ENCODE measurements around the gene ZNF579. TPM values are rescaled to one million over a fixed set of nuclear protein-coding genes. Genes with fewer than 3 reads are reported as not detected.

ZNF579 gene
- total RNA-seq, 1 donor from 2014 or later = 10.9 TPM

DNA sequence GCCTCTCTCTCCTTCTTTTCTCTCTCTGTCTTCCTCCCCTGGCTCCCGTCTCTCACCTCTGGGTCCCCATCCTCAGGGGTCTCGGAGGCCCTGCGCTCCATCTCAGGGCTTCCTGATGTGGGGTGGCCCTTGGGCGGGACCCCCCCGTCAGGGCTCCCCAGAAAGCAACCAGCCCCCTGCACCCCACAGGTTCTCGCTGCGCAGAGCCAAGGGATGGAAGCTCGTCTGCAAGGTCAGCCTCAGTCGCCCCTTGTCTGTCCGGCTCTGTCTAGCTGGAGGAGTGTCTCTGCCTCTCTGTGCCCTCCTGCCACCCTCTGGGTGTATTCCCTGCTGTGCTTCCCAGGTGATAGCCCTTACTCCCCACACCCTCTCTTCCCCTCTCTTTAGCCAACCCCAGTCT, 35.2 kb downstream of the ZNF579 start, which contains the start of gene SBK3:
SBK3 (minus strand) TSS at position 101 of the 400 bp plus-strand sequence; CDS start at position 101, 0 bp downstream.
- H3K9me3 Mint-ChIP-seq = no peaks in the 10 kb centered on the region
- ChIA-PET POLR2A (no interaction called here), CTCF (no interaction called here)
- no peak within 1 kb of the TSS for H3K4me3 Mint-ChIP-seq
- no peaks in the 10 kb centered on the region for H3K36me3 Mint-ChIP-seq (ENCODE audit: low read depth)
- TF ChIP-seq, protein P1, sequence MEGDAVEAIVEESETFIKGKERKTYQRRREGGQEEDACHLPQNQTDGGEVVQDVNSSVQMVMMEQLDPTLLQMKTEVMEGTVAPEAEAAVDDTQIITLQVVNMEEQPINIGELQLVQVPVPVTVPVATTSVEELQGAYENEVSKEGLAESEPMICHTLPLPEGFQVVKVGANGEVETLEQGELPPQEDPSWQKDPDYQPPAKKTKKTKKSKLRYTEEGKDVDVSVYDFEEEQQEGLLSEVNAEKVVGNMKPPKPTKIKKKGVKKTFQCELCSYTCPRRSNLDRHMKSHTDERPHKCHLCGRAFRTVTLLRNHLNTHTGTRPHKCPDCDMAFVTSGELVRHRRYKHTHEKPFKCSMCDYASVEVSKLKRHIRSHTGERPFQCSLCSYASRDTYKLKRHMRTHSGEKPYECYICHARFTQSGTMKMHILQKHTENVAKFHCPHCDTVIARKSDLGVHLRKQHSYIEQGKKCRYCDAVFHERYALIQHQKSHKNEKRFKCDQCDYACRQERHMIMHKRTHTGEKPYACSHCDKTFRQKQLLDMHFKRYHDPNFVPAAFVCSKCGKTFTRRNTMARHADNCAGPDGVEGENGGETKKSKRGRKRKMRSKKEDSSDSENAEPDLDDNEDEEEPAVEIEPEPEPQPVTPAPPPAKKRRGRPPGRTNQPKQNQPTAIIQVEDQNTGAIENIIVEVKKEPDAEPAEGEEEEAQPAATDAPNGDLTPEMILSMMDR (IDR thresholded peaks at IDR 0.05) = no peak
- H3K27me3 Mint-ChIP-seq = peaks cover 32% of the 10 kb centered on the region
- ATAC-seq (ENCODE audit: low read depth) (no peak), DNase-seq (no peak)
- H3K4me1 Mint-ChIP-seq = peaks cover 2% of the 10 kb centered on the region
- no peak within 1 kb of the TSS for H3K27ac Mint-ChIP-seq
- intact Hi-C loops (cut with micrococcal nuclease) = no loop called here

DNA sequence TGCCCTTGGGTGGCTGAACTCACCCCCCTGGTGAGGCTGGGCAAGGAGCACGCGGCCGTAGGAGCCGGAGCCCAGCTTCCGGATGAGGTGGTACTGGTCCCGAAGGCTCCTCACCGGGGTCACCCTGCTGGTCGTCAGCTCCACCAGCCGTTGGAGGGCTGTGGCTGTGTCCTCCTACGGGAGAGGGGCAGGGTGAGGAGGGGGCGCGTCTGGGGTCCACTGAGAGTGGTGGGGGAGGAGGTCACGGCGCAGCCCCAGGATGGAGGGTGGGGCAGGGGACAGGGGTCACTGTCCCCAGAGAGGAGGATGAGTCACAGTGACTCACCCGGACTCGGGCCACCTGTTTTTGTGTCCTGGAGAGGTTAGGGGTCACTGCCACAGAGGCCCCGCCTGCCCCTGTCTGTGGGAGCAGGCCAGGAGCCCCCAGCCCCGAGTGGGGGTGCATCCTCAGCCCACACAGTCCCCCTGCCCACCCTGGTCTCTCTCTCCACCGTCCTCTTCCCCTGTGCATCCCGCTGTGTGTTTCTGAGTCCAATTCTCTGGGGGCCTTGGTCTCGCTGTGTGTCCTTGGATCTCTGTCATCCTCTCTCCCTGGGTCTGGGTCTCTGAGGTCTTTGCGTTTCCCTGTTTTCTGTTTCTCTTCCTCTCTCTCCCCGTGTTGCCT, 35.7 kb downstream of the ZNF579 start:
- no peak for DNase-seq
- Mint-ChIP-seq H3K9me3 (no peaks in the 10 kb centered on the region), H3K4me1 (peaks cover 2% of the 10 kb centered on the region), H3K4me3 (no peak overlapping the region), H3K27ac (no peak overlapping the region), H3K36me3 (ENCODE audit: low read depth) (no peaks in the 10 kb centered on the region), H3K27me3 (peaks cover 32% of the 10 kb centered on the region)
- POLR2A ChIA-PET = no interaction called here
- intact Hi-C loops (cut with micrococcal nuclease) = no loop called here
- ATAC-seq (ENCODE audit: low read depth) = no peak
- CTCF ChIA-PET = no interaction called here
- TF ChIP-seq, protein P1 (IDR thresholded peaks at IDR 0.05) = no peak

DNA sequence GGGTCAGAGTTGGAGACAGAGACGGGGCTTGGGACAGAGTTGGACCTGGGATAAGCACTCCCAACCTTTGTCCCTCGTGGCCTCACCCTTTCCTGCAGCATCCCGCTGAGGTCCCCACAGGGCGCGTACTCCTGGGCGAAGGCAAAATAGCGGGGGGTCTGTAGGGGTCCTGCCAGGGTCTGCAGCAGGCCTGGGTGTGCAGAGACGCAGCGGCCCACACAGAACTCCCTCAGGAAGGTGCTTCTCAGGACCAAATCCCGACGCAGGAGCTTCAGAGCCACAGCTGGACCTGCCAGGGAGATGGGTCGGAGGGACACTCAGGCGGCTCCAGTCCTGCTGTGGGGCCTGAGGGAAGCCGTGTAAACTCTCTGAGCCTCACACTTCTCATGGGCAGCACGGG, 36.6 kb downstream of the ZNF579 start:
- no peak for DNase-seq
- ChIA-PET CTCF (no interaction called here), POLR2A (no interaction called here)
- intact Hi-C loops (cut with micrococcal nuclease) = no loop called here
- Mint-ChIP-seq H3K36me3 (ENCODE audit: low read depth) (no peaks in the 10 kb centered on the region), H3K27me3 (peaks cover 30% of the 10 kb centered on the region), H3K4me1 (no peaks in the 10 kb centered on the region), H3K27ac (no peak overlapping the region), H3K9me3 (no peaks in the 10 kb centered on the region), H3K4me3 (no peak overlapping the region)
- TF ChIP-seq, protein P1 (IDR thresholded peaks at IDR 0.05) = no peak
- no peak for ATAC-seq (ENCODE audit: low read depth)

DNA sequence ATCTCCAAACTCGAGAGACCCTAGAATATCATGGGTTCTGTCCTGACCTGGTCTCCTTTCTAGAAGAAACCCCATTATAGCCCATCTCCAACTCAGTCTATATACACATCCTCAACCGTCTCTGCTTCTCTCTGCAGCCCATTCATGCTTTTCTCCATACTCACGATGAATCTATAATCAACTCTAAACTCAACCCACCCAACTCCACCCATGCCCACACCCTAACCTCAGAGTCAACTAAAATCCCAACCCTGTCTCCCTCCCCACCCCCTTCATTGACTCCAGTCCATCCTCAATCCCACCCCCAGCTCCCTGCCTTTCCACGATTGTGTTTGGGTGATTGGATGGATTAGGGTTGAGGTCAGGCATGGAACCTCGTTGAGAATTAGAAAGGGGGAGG, 37.1 kb downstream of the ZNF579 start:
- ChIA-PET CTCF (no interaction called here), POLR2A (no interaction called here)
- ATAC-seq (ENCODE audit: low read depth) (no peak), DNase-seq (no peak)
- Mint-ChIP-seq H3K27ac (no peak overlapping the region), H3K4me3 (no peak overlapping the region), H3K36me3 (ENCODE audit: low read depth) (no peaks in the 10 kb centered on the region), H3K4me1 (no peaks in the 10 kb centered on the region), H3K9me3 (no peaks in the 10 kb centered on the region), H3K27me3 (peaks cover 30% of the 10 kb centered on the region)
- TF ChIP-seq, protein P1 (IDR thresholded peaks at IDR 0.05) = no peak
- intact Hi-C loops (cut with micrococcal nuclease) = no loop called here

DNA sequence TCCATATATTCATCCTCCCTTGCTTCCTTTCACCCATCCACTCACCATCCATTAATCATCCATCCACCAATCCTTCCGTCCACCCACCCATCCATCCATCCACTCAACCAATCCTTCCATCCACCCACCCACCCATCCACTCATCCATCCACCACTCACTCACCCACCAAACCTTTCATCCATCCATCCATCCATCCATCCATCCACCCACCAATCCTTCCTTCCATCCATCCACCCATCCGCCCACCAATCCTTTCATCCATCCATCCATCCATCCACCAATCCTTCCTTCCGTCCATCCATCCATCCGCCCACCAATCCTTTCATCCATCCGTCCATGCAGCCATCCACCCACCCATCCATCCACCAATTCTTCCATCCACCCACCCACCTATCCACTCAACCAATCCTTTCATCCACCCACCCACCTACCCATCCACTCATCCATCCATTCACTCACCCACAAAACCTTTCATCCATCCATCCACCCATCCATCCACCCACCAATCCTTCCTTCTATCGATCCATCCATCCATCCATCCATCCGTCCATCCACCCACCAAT, 38.3 kb downstream of the ZNF579 start:
- intact Hi-C loops (cut with micrococcal nuclease) = no loop called here
- Mint-ChIP-seq H3K27ac (no peak overlapping the region), H3K4me1 (no peaks in the 10 kb centered on the region), H3K4me3 (no peak overlapping the region), H3K36me3 (ENCODE audit: low read depth) (no peaks in the 10 kb centered on the region), H3K27me3 (peaks cover 21% of the 10 kb centered on the region), H3K9me3 (no peaks in the 10 kb centered on the region)
- CTCF ChIA-PET = no interaction called here
- POLR2A ChIA-PET = interaction anchor here (0.5 kb wide), 1 partner anchor 33 kb away, joined by 5 read pairs; no protein-coding TSS in a partner anchor
- DNase-seq (no peak), ATAC-seq (ENCODE audit: low read depth) (no peak)
- TF ChIP-seq, protein P1 (IDR thresholded peaks at IDR 0.05) = no peak

All from activated B cell treated with CpG ODN at 0.5 μM for 24 hours (primary cell).